ENCODE measurements around the gene EOLA1.

EOLA1 gene

DNA sequence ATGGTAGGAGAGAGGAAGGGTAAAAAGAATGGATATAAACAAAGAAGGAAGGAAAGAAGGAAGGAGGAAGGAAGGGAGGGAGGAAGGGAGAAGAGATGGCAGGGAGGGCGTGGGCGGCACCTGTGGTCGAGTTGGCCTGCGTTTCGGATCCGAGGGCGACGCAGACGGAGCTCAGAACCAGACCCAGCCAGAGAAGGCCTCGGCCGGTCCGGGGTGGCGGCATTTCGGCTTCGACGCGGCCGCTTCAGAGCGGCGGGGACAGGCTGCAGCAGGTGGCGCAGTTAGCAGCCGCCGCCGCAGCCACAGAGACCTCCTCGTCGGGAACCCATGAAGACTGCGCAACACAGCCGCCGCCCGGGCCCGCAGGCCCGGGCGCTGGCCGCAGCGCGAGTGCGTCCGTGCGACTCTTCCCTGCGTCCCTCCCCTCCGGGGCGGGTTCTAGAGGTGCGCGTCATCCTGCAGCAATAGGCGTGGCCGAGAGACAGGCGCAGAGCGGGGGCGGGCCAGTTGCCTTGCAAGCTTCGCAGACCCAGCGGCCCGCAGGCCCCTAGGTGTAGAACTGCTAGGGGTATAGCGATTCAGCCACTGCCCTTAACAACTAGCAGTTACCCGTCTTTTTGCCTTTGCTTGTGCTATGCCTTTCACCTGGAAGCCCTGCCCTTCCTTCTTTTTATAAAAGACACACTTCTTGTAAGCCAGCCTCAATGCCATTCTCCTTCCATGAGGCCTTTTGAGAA is 35.7 kb upstream of the EOLA1 start, which contains the start of gene IDS:
TSS of gene IDS (minus strand) at position 392 of the 737 bp plus-strand sequence. CDS start at position 223, 169 bp downstream.
- peaks cover 8% of the 10 kb centered on the region for H3K4me1 Mint-ChIP-seq
- H3K36me3 Mint-ChIP-seq (ENCODE audit: low read depth): peaks cover 3% of the 10 kb centered on the region
- TF ChIP-seq, protein P1, sequence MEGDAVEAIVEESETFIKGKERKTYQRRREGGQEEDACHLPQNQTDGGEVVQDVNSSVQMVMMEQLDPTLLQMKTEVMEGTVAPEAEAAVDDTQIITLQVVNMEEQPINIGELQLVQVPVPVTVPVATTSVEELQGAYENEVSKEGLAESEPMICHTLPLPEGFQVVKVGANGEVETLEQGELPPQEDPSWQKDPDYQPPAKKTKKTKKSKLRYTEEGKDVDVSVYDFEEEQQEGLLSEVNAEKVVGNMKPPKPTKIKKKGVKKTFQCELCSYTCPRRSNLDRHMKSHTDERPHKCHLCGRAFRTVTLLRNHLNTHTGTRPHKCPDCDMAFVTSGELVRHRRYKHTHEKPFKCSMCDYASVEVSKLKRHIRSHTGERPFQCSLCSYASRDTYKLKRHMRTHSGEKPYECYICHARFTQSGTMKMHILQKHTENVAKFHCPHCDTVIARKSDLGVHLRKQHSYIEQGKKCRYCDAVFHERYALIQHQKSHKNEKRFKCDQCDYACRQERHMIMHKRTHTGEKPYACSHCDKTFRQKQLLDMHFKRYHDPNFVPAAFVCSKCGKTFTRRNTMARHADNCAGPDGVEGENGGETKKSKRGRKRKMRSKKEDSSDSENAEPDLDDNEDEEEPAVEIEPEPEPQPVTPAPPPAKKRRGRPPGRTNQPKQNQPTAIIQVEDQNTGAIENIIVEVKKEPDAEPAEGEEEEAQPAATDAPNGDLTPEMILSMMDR (IDR thresholded peaks at IDR 0.05; ENCODE audit: unreplicated experiment in 3 of 3): no peak
- H3K27ac Mint-ChIP-seq: peak within 1 kb of the TSS; percentile 5 to 83 (median 48)
- peaks cover 5% of the 10 kb centered on the region for H3K27me3 Mint-ChIP-seq (ENCODE audit: low read depth)
- peaks cover 10% of the 10 kb centered on the region for H3K9me3 Mint-ChIP-seq
- H3K4me3 Mint-ChIP-seq: peak within 1 kb of the TSS; percentile 85 to 86 (median 85)

DNA sequence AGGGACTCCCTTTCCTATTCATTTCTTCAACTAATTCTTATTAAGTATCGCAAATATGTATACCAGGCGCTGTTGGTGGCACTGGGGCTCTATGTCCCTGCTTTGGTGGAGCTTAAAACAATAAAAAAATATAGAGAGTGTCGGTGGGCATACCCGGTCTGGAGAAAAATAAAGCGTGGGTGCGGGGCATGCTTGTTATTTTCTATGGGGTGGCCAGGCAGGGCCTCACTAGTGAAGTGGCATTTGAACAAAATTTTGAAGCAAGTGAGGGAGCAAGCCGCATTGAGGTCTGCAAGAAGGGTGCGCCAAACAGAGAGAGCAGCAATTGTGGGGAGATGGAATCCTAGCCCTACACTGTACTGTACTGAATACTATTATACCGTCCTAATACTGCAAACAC is 35.1 kb upstream of the EOLA1 start:
- H3K27me3 Mint-ChIP-seq (ENCODE audit: low read depth): peaks cover 5% of the 10 kb centered on the region
- H3K4me1 Mint-ChIP-seq: peaks cover 12% of the 10 kb centered on the region
- peaks cover 10% of the 10 kb centered on the region for H3K9me3 Mint-ChIP-seq
- TF ChIP-seq, protein P1 (IDR thresholded peaks at IDR 0.05; ENCODE audit: unreplicated experiment in 3 of 3): no peak
- H3K4me3 Mint-ChIP-seq: peak overlapping the region; percentile 85 to 86 (median 85)
- peak overlapping the region; percentile 5 to 83 (median 40) for H3K27ac Mint-ChIP-seq
- no peaks in the 10 kb centered on the region for H3K36me3 Mint-ChIP-seq (ENCODE audit: low read depth)

DNA sequence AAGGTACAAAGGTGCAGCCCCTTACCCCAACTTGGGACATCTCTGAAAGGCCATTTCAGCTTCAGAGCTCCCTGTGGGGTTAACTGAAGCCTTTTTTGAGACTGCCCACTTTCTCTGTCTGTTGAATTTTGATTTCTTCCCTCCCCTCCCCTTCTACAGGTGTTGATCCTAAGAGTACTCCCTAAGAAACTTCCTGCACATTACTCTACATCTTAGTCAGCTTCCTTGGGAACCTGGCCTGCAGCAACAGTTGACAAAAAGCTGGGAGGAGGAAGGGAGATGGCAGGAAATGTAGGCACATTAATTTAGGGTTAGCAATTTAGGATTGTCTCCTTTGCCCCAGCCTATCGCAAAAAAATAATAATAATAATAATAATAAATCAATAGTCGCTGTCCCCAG is 34.5 kb upstream of the EOLA1 start:
- Mint-ChIP-seq H3K27ac (no peak overlapping the region), H3K9me3 (peaks cover 10% of the 10 kb centered on the region), H3K4me3 (peak overlapping the region in 1 of 3 experiments; percentile 21), H3K36me3 (ENCODE audit: low read depth) (no peaks in the 10 kb centered on the region), H3K4me1 (peaks cover 12% of the 10 kb centered on the region), H3K27me3 (ENCODE audit: low read depth) (peaks cover 5% of the 10 kb centered on the region)
- TF ChIP-seq, protein P1 (IDR thresholded peaks at IDR 0.05; ENCODE audit: unreplicated experiment in 3 of 3): no peak

DNA sequence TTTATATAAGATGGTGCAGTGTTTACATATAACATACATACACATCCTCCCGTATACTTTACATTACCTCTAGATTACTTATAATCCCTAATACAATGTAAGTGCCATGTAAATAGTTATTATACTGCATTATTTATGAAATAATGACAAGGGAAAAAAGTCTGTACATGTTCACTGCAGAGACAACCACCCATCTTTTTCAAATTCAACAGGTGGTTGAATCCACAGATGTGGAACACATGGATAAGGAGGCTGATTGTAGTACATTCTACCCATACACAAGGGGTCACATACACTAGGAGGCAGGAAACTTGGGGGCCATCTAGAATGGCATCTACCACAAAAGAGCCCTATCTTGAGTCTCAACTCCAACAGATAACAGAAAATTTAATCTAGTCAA is 32.3 kb upstream of the EOLA1 start:
- H3K4me3 Mint-ChIP-seq: no peak overlapping the region
- peaks cover 14% of the 10 kb centered on the region for H3K9me3 Mint-ChIP-seq
- H3K27me3 Mint-ChIP-seq (ENCODE audit: low read depth): peaks cover 5% of the 10 kb centered on the region
- H3K36me3 Mint-ChIP-seq (ENCODE audit: low read depth): no peaks in the 10 kb centered on the region
- TF ChIP-seq, protein P1 (IDR thresholded peaks at IDR 0.05; ENCODE audit: unreplicated experiment in 3 of 3): no peak
- H3K4me1 Mint-ChIP-seq: peaks cover 12% of the 10 kb centered on the region
- no peak overlapping the region for H3K27ac Mint-ChIP-seq

DNA sequence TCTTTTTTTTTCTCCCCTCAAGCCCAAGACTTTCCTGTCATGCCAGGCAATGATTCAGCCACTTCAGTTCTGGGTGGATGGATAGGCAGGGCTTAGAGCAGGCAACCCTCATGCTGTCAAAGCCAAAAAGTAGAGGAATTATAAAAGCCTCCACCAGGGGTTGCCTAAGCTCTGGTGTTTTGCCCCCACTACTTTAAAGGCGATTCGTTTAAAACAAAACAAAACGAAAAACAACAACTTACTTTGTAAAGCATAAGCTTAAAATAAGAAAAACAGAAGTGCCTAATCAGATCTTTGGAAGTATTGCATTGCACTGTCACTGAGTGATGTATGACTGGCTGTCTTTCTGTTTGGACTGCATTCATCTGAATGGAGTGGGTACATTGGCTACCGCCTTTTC is 30.4 kb upstream of the EOLA1 start:
- TF ChIP-seq, protein P1 (IDR thresholded peaks at IDR 0.05; ENCODE audit: unreplicated experiment in 3 of 3): peak in 2 of 3 experiments; percentile 12 to 22
- Mint-ChIP-seq H3K9me3 (peaks cover 8% of the 10 kb centered on the region), H3K27me3 (ENCODE audit: low read depth) (peaks cover 5% of the 10 kb centered on the region), H3K4me3 (no peak overlapping the region), H3K36me3 (ENCODE audit: low read depth) (no peaks in the 10 kb centered on the region), H3K4me1 (peaks cover 10% of the 10 kb centered on the region), H3K27ac (peak overlapping the region in 1 of 3 experiments; percentile 6)

DNA sequence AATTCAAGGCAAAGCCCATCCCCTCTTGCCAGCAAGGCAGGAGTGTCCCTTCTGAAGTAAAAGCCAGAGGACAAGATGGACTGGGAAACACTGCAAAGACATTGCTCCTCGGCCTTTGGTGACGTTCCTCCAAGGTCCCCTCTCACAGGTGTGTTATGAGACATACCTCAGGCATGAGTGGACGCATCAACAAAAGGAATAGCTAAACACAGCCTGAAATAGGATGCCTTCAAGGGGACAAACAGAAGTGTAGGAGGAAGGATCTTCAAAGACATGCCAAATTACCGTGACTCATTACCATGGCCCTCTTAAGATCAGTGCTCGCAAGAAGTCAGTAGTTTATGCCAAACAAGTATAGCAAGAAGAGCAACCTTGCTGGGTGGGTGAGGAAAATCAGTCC is 29.7 kb upstream of the EOLA1 start:
- Mint-ChIP-seq H3K4me1 (peaks cover 5% of the 10 kb centered on the region), H3K27me3 (ENCODE audit: low read depth) (peaks cover 5% of the 10 kb centered on the region), H3K4me3 (no peak overlapping the region), H3K9me3 (peaks cover 7% of the 10 kb centered on the region), H3K36me3 (ENCODE audit: low read depth) (no peaks in the 10 kb centered on the region), H3K27ac (no peak overlapping the region)
- TF ChIP-seq, protein P1 (IDR thresholded peaks at IDR 0.05; ENCODE audit: unreplicated experiment in 3 of 3): no peak

Measured in nephron (organoid).